CD14-positive monocyte (primary cell): Measurements from ENCODE around the gene FAF1. TPM values are rescaled to one million over a fixed set of nuclear protein-coding genes. Genes with fewer than 3 reads are reported as not detected.

Source experiments
- DNase-seq, 3 donors: peaks; one replicate each; pipeline ENCODE4 v3.0.0-alpha.2; 2011 to 2022
- H2AFZ ChIP-seq: 2 replicates; pipeline ENCODE4 v1.6.0; 2012; ENCODE audit warnings: mild to moderate bottlenecking, low read depth, low read length, inconsistent platforms; ENCODE audit not compliant: insufficient read depth, poor library complexity, severe bottlenecking
- H3K27ac ChIP-seq, 2 donors: 1 replicate in 1 of 2; 2 replicates in 1 of 2; pipeline ENCODE4 v1.5.1; 2012 to 2013; ENCODE audit warnings: low read length in 2 of 2, control low read depth in 1 of 2, inconsistent platforms in 1 of 2, low read depth in 1 of 2, mild to moderate bottlenecking in 1 of 2
- H3K27me3 ChIP-seq, 2 donors: one replicate each; pipeline versions ENCODE4 v1.6.0 to v1.6.1; 2011 to 2013; ENCODE audit warnings: low read length in 2 of 2; ENCODE audit not compliant: control insufficient read depth in 2 of 2, insufficient read depth in 2 of 2
- H3K36me3 ChIP-seq, 2 donors: replicated peaks in 1 of 2; 1 replicate in 1 of 2; 2 replicates in 1 of 2; pipeline versions ENCODE4 v1.5.1 to v1.6.1; 2012 to 2013; ENCODE audit warnings: low read length in 2 of 2, control low read depth in 1 of 2, inconsistent platforms in 1 of 2, mild to moderate bottlenecking in 1 of 2; ENCODE audit not compliant: insufficient read depth in 2 of 2, control insufficient read depth in 1 of 2
- H3K4me1 ChIP-seq, 2 donors: 1 replicate in 1 of 2; 2 replicates in 1 of 2; pipeline versions ENCODE4 v1.5.1 to v1.6.1; 2012 to 2013; ENCODE audit warnings: low read length in 2 of 2, control low read depth in 1 of 2, inconsistent platforms in 1 of 2, mild to moderate bottlenecking in 1 of 2, moderate library complexity in 1 of 2; ENCODE audit not compliant: insufficient read depth in 2 of 2, control insufficient read depth in 1 of 2
- H3K4me2 ChIP-seq: replicated peaks from 2 replicates; pipeline ENCODE3; 2012; ENCODE audit warnings: low read length, moderate library complexity, mild to moderate bottlenecking; ENCODE audit not compliant: poor library complexity, severe bottlenecking; ENCODE audit errors: extremely low read depth
- H3K4me3 ChIP-seq, 3 experiments: fragments of 200-600 bp in 1 of 3; sonication (generic) in 1 of 3; replicated peaks in 1 of 3; 1 replicate in 2 of 3; 2 replicates in 1 of 3; pipeline ENCODE4 v1.5.1; 2011 to 2013; ENCODE audit warnings: low read length in 3 of 3, mild to moderate bottlenecking in 3 of 3, control low read depth in 2 of 3, low read depth in 2 of 3, inconsistent platforms in 1 of 3, moderate library complexity in 1 of 3
- H3K79me2 ChIP-seq: 2 replicates; pipeline ENCODE4 v1.6.0; 2012; ENCODE audit warnings: mild to moderate bottlenecking, control low read depth, inconsistent platforms, low read length, moderate library complexity; ENCODE audit not compliant: insufficient read depth
- H3K9ac ChIP-seq: 2 replicates; pipeline ENCODE4 v1.6.0; 2017; ENCODE audit warnings: low read length, mild to moderate bottlenecking; ENCODE audit not compliant: insufficient read depth, poor library complexity, severe bottlenecking
- H3K9me3 ChIP-seq, 2 donors: replicated peaks in 1 of 2; 1 replicate in 1 of 2; 2 replicates in 1 of 2; pipeline versions ENCODE4 v1.5.1 to v1.6.1; 2012 to 2013; ENCODE audit warnings: low read length in 2 of 2, control low read depth in 1 of 2; ENCODE audit not compliant: control insufficient read depth in 1 of 2, insufficient read depth in 1 of 2
- H4K20me1 ChIP-seq: 2 replicates; pipeline ENCODE4 v1.6.0; 2012; ENCODE audit warnings: mild to moderate bottlenecking, low read length, control low read depth, moderate library complexity; ENCODE audit not compliant: insufficient read depth
- H3K27ac Mint-ChIP-seq, 7 donors: one replicate each; pipeline ENCODE4 v1.8.0; 2020; ENCODE audit warnings: mild to moderate bottlenecking in 7 of 7, mixed read lengths in 7 of 7, moderate library complexity in 6 of 7, inconsistent platforms in 2 of 7
- H3K27me3 Mint-ChIP-seq, 3 donors: one replicate each; pipeline ENCODE4 v1.8.0; 2021 to 2022; ENCODE audit warnings: low read depth in 3 of 3, mild to moderate bottlenecking in 3 of 3, mixed read lengths in 3 of 3, moderate library complexity in 3 of 3, inconsistent platforms in 1 of 3
- H3K36me3 Mint-ChIP-seq, 2 donors: one replicate each; pipeline ENCODE4 v1.8.0; 2020; ENCODE audit warnings: mixed read lengths in 2 of 2, inconsistent platforms in 1 of 2, mild to moderate bottlenecking in 1 of 2
- H3K4me1 Mint-ChIP-seq: one replicate; pipeline ENCODE4 v1.8.0; 2020; ENCODE audit warnings: mild to moderate bottlenecking, mixed read lengths
- H3K4me3 Mint-ChIP-seq, 2 donors: one replicate each; pipeline ENCODE4 v1.8.0; 2020; ENCODE audit warnings: mild to moderate bottlenecking in 2 of 2, mixed read lengths in 2 of 2, moderate library complexity in 1 of 2
- H3K9me3 Mint-ChIP-seq, 7 donors: one replicate each; pipeline ENCODE4 v1.8.0; 2020 to 2022; ENCODE audit warnings: mixed read lengths in 7 of 7, mild to moderate bottlenecking in 6 of 7, moderate library complexity in 6 of 7, inconsistent platforms in 2 of 7
- CTCF ChIP-seq: fragments of 200-600 bp; IDR thresholded peaks from one replicate; pipeline ENCODE4 v1.8.0; 2022; ENCODE audit warnings: antibody characterized with exemption, mild to moderate bottlenecking
- WGBS: methylation state at CpG from one replicate; pipeline ENCODE4 v1.1.5; 2013; ENCODE audit warnings: missing lambda C conversion rate; ENCODE audit not compliant: insufficient coverage; 5-methylcytosine and 5-hydroxymethylcytosine counted together
- intact Hi-C, 2 donors: fragments of 100-400 bp; cut with micrococcal nuclease; formaldehyde crosslinking; loops; one replicate each; pipeline versions ENCODE4 v1.15.0 to v1.15.1; 2023
- polyA plus RNA-seq, 3 donors: library from polyadenylated mRNA; depleted of rRNA in 1 of 3; unstranded in 2 of 3; stranded (reverse) in 1 of 3; fragments of 300-500 nt in 2 of 3; fragments of >200 nt in 1 of 3; fragmentation: Illumina TruSeq in 2 of 3; gene quantifications; 1 replicate in 2 of 3; 2 replicates in 1 of 3; pipeline ENCODE4 v1.2.3, GENCODE V29; 2012 to 2021

FAF1 gene
- polyA plus RNA-seq, 3 donors: 11.4 to 29.6 (median 16.9) TPM

- DNase-seq: no peak
- no peaks in the 10 kb centered on the region for H3K9me3 Mint-ChIP-seq
- intact Hi-C loops: no loop called here
- Histone ChIP-seq H3K36me3 (peaks cover 0 to 9% of the 10 kb centered on the region in 2 donors), H3K9me3 (no peaks in the 10 kb centered on the region), H3K4me1 (no peaks in the 10 kb centered on the region), H3K9ac (no peak overlapping the region), H3K27ac (no peak overlapping the region), H4K20me1 (no peaks in the 10 kb centered on the region), H3K4me2 (no peak overlapping the region), H2AFZ (no peak overlapping the region), H3K27me3 (no peaks in the 10 kb centered on the region), H3K4me3 (no peak overlapping the region), H3K79me2 (no peaks in the 10 kb centered on the region)
- H3K36me3 Mint-ChIP-seq: peaks cover 10 to 15% of the 10 kb centered on the region in 2 donors
- H3K4me1 Mint-ChIP-seq: no peaks in the 10 kb centered on the region
- H3K27ac Mint-ChIP-seq: no peak overlapping the region
- no peak overlapping the region for H3K4me3 Mint-ChIP-seq
- TF ChIP-seq CTCF: no peak
- H3K27me3 Mint-ChIP-seq: no peaks in the 10 kb centered on the region
- WGBS: 100% methylated on average over 1 of the region's 3 CpGs
Measured at GRCh38 chr1:50656931-50657330, 303.1 kb downstream of the FAF1 start.

- H3K36me3 Mint-ChIP-seq: peaks cover 15 to 20% of the 10 kb centered on the region in 2 donors
- peaks cover 0 to 9% of the 10 kb centered on the region in 2 donors for H3K36me3 ChIP-seq
- H3K27me3 Mint-ChIP-seq: no peaks in the 10 kb centered on the region
- no peak overlapping the region for H3K27ac Mint-ChIP-seq
- H3K4me3 Mint-ChIP-seq: no peak overlapping the region
- no peaks in the 10 kb centered on the region for H3K9me3 ChIP-seq
- no peak overlapping the region for H3K4me3 ChIP-seq
- H3K79me2 ChIP-seq: no peaks in the 10 kb centered on the region
- H3K4me1 ChIP-seq: no peaks in the 10 kb centered on the region
- no peak for DNase-seq
- no peaks in the 10 kb centered on the region for H3K4me1 Mint-ChIP-seq
- H3K27ac ChIP-seq: no peak overlapping the region
- intact Hi-C loops: no loop called here
- H3K9me3 Mint-ChIP-seq: peaks cover 0 to 3% (median 0%) of the 10 kb centered on the region in 7 donors
- H3K27me3 ChIP-seq: no peaks in the 10 kb centered on the region
- H4K20me1 ChIP-seq: no peaks in the 10 kb centered on the region
- no peak overlapping the region for H3K9ac ChIP-seq
- WGBS: 100% methylated on average over 1 of the region's 3 CpGs
- no peak overlapping the region for H2AFZ ChIP-seq
- no peak for TF ChIP-seq CTCF
- no peak overlapping the region for H3K4me2 ChIP-seq
Measured at GRCh38 chr1:50651476-50652263, 308.4 kb downstream of the FAF1 start.
